ENCODE measurements around the gene LRRC1.

DNA sequence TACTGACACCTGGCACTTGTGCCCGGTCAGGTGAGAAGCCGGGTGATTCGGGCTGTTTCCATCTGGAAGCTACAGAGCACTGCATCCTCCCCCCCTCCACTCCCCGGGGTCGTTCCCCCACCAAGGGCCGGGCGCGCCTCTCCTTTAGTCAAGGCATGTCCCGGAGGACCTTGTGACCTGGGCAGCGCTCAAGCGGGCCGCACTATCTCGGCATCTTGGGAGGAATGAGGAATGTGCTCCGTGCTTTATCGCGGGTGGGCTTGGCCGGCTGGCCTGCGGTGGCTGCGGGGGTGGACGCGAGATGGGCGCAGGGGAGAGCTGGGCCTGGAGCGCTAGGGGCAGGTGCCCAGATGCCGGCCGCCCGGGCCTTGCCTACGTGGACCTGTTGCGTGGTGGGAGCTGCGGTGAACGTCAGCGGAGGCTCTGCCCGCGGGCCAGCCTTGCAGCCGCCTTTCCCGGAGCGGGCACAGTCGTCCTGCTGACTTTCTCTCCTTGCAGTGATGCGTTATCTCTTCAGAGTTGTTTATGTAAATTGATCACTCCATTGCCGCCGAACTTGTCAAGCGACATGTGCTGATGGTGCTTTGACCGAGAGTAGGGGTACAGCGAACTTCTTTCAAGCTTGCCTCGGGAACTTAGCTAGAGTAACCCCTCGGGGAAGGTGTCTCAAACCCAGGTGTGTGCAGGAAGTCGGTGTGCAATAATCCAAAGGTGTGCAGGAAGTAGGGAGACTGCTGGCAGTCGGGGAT is 1.1 kb downstream of the LRRC1 start:
- TF ChIP-seq, protein P1, sequence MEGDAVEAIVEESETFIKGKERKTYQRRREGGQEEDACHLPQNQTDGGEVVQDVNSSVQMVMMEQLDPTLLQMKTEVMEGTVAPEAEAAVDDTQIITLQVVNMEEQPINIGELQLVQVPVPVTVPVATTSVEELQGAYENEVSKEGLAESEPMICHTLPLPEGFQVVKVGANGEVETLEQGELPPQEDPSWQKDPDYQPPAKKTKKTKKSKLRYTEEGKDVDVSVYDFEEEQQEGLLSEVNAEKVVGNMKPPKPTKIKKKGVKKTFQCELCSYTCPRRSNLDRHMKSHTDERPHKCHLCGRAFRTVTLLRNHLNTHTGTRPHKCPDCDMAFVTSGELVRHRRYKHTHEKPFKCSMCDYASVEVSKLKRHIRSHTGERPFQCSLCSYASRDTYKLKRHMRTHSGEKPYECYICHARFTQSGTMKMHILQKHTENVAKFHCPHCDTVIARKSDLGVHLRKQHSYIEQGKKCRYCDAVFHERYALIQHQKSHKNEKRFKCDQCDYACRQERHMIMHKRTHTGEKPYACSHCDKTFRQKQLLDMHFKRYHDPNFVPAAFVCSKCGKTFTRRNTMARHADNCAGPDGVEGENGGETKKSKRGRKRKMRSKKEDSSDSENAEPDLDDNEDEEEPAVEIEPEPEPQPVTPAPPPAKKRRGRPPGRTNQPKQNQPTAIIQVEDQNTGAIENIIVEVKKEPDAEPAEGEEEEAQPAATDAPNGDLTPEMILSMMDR (IDR thresholded peaks at IDR 0.05; ENCODE audit: borderline replicate concordance, extremely low read depth, low read length, poor library complexity, severe bottlenecking) = no peak
- no peak for TF ChIP-seq EZH2 (IDR thresholded peaks at IDR 0.05; ENCODE audit: borderline replicate concordance, low read depth, low read length, severe bottlenecking)

All from DND-41 (cell line).